ENCODE data around the gene EFEMP1.

DNA sequence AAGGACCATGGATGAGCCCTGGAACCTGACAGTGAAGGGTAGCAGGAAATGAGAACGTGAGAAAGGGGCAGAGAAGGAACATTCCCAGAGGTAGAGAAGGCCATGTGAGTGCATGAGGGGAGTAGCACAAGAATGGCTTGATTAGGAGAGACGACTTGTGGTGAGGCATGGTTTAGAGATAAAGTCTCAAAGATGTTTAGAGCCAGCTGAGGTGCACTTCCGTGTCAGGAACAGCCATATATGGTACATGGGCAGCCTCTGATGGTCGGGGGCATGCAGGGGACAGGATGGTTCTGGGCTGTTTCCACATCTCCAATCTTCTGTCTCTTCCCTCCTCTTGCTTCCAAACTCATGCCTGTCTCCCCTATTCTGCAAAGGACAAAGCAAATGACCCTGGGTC is 28.8 kb upstream of the EFEMP1 start:
- TF ChIP-seq, protein P1, sequence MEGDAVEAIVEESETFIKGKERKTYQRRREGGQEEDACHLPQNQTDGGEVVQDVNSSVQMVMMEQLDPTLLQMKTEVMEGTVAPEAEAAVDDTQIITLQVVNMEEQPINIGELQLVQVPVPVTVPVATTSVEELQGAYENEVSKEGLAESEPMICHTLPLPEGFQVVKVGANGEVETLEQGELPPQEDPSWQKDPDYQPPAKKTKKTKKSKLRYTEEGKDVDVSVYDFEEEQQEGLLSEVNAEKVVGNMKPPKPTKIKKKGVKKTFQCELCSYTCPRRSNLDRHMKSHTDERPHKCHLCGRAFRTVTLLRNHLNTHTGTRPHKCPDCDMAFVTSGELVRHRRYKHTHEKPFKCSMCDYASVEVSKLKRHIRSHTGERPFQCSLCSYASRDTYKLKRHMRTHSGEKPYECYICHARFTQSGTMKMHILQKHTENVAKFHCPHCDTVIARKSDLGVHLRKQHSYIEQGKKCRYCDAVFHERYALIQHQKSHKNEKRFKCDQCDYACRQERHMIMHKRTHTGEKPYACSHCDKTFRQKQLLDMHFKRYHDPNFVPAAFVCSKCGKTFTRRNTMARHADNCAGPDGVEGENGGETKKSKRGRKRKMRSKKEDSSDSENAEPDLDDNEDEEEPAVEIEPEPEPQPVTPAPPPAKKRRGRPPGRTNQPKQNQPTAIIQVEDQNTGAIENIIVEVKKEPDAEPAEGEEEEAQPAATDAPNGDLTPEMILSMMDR (conservative IDR thresholded peaks at IDR 0.05 in 1 of 2, IDR thresholded peaks at IDR 0.05 in 1 of 2; ENCODE audit: extremely low read depth in 1 of 2, insufficient read depth in 1 of 2, low read depth in 1 of 2, low read length in 2 of 2): no peak
- no peak for TF ChIP-seq EZH2 (IDR thresholded peaks at IDR 0.05; ENCODE audit: borderline replicate concordance, low read length)
